GM12891 (cell line): ENCODE data around the gene ATP5PB.

ENCODE experiments used
- POLR2A ChIP-seq: IDR thresholded peaks from 2 replicates; pipeline ENCODE4 v1.6.1; 2011; ENCODE audit warnings: low read depth, low read length, control low read depth
- POLR2AphosphoS5 ChIP-seq: IDR thresholded peaks from 2 replicates; pipeline ENCODE4 v1.6.1; 2011; ENCODE audit warnings: low read depth, low read length, control low read depth
- POU2F2 ChIP-seq: IDR thresholded peaks from 2 replicates; pipeline ENCODE4 v1.6.1; 2011; ENCODE audit warnings: low read depth, mild to moderate bottlenecking, control low read depth, low read length, moderate library complexity
- SPI1 ChIP-seq: IDR thresholded peaks from 2 replicates; pipeline ENCODE4 v1.6.1; 2011; ENCODE audit warnings: low read depth, low read length, control low read depth
- TAF1 ChIP-seq: IDR thresholded peaks from 2 replicates; pipeline ENCODE4 v1.6.1; 2011; ENCODE audit warnings: low read depth, low read length, control low read depth

DNA sequence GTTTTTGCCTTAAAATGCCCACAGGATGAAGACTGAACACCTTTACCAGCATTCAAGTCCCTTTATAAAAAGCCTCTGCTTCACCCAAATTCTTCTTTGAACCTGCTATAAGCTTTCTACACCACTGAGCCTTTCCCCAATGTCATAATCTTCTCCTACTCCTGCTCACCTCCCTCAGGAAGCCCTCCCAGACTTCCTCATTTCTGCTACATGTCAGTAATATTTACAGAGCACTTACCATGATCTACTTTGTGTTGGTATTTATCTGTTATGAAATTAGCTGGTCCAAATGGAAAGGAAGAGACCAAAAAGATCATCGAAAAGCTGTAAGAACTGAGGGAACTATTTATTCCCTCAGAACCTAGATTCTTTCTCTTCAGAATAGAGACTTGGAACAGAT lies 30.2 kb upstream of the ATP5PB start:
- TF ChIP-seq POU2F2, result no peak
- no peak for TF ChIP-seq POLR2AphosphoS5
- no peak for TF ChIP-seq POLR2A
- no peak for TF ChIP-seq TAF1
- TF ChIP-seq SPI1, result no peak
